Hair follicular keratinocyte (primary cell): ENCODE data around the gene NPAS3. TPM values are rescaled to one million over a fixed set of nuclear protein-coding genes. Genes with fewer than 3 reads are reported as not detected.

Experiments used
- total RNA-seq: library from RNA; depleted of rRNA; stranded (reverse); fragments of >200 nt; gene quantifications from 2 replicates; pipeline ENCODE4 v1.2.3, GENCODE V29; 2015

Gene NPAS3
- total RNA-seq = not detected in 2 replicates

DNA sequence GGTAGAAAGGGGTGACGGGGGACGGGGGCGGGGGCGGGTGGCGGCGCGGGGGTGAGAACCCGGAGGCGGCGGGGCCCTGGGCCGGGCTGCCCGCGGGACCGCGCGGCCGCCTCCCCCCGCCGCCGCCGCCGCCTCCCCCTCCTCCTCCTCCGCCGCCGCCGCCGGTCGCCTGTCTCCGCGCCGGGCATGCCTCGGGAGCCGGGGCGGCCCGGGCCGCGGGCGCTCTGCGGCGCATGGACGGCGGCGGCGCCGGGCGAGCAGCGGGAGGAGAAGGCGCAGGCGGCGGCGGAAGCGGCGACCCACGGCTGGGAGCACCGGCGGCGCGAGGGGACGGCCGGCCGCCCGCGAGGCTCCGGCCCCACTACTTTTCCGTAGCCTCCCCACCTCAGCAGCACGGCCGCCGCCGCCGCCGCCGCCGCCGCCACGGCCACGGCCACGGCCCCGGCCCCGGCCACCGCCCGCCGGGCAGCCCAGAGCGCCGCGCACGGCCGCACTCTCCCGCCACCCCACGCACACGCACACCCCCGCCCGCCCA lies at the start of gene NPAS3:
Gene NPAS3 (plus strand): TSS at position 161 of the 535 bp plus-strand sequence.

